NCI-H1417 (cell line): ENCODE results near the gene CAV1.
A peak's percentile ranks its signal among the peaks of the same experiment; 100 is the strongest.
"Not testable (repeated sequence)": the region's sequence is repeated elsewhere in the genome, so short reads cannot be mapped to it uniquely, and the experiment has no call there.

Source experiments
- DNase-seq, 3 experiments: peaks; one replicate each; lab custom pipeline; 2025; lab: John Stamatoyannopoulos, UW

CAV1 gene

DNA sequence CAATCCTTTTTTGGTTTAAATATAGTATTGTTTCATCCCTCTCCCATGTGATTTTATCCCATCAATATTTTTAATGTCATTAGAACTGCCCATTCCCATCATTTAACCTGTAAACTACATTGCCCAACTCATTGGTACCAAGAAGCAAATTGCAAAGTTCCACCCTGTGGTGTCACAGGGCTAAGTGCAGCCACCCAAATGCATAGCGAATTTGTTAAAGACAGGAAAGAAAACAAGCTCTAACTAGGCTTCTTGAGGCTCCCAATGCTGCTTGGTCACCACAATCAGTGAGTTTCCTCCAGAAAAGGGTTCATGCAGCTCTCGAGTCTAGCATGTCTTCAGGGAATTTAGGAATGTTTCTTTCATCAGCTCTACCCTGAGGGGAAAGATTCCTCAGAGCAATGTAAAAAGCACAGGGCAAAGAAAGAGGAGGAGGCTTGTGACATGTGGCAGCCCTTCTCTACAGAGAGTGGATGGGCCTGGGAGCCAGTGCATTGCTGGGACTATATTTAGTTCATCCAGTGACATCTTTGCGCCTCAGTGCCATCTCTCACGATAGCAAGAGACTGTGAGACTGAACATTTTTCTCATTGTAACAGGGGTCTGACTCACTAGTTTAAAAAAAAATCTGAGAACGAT lies 58.1 kb downstream of the CAV1 start:
- no peak for DNase-seq

DNA sequence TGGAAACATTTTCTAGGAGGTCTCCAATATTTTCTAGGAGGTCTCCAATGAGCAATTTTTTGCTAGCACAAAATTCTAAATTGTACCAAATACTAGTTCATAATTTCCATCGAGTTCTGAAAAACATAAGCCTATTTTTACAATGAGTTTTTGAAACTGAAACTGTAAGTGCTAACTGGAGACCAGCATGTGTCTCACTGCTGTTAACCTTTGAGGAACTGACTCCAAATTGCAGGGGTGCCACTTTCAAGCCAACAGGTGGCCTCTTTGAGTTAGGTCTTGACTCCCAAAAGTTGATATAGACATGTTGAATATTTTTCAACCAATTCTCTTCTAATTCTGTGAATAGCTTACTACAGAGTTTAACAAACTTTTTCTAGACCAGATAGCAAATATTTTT lies 58.8 kb downstream of the CAV1 start:
- DNase-seq, result no peak

DNA sequence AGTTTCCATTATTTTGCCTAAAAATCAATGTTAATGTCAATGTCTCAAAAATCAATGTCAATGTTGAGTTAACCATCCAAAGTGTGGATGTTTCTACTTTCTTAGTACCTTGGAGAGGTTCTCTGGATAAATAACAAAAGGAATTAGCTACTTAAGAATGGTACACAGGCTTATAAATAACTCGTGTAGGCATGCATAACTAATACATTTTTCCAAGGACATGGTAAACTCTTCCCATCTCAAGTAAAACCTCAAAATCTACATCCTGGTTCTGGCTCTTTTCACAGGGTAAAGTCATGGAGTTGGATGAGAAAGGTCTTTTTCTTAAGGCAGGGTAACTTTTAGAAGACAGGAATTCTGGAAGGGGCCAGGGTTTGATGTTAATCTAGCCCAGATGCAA lies 59.9 kb downstream of the CAV1 start:
- DNase-seq, result no peak

DNA sequence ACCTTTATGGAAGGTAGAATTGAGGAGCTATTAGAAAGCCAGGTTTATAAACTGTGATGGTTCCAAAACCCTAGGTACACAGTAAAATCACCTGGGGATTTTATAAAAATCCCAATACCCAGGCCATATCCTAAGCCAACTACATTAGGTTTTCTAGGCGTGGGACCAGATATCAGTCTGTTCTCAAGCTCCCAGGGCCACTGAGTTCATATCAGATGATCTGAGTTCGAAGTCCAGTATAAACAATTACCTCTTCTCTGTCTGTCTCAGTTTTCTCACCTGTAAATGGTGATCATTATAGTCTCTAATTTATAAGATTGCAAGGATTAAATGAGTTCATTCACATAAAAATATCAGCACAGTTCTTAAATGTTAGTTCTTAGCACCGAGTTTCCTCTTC lies 60.6 kb downstream of the CAV1 start:
- DNase-seq, result no peak

DNA sequence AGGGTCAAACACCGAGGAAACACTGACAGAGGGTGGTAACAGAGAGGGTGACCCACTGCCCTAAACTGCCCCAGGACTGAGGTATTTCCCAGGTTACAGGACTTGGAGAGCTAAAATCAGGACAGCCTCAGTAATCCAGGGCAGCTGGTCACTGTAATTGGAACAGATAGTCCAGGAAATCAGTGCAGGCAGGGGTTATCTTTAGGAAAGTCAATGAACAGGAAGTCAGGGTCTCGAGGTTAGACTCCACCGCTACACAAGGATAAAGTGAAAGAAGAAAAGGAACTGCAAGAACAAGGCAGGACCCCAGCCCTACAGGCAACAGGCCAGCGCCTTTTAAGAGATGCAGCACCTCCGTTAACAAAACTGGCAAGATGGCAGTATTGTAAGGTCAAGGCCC lies 61.1 kb downstream of the CAV1 start:
- DNase-seq, result no peak

DNA sequence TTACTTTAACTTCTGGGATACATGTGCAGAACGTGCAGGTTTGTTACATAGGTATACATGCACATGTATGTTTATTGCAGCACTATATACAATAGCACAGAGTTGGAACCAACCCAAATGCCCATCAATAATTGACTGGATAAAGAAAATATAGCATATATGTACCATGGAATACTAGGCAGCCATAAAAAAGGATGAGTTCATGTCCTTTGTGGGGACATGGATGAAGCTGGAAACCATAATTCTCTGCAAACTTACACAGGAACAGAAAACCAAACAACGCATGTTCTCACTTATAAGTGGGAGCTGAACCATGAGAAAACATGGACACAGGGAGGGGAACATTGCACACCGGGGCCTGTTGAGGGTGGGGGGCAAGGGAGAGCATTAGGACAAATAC lies 62.4 kb downstream of the CAV1 start:
- DNase-seq, result not testable (repeated sequence)

DNA sequence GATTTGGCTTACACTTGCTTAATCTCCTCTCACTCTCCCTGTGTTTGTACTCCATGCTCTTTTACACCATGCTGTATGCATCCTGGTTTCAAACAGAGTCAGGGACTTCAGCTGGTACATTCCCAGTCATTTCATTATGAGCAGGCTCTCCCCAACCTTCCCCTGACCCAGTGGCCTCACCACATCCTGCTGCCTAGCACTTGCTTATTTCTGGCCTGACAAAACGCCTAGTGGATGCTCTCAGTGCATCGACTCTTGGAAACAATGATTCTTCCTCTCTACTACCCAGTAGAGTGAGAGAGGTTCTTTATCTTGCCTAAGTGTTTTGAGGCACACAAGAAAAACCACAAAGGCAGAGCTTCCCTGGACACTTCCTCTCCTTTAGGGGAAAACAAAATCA lies 63.4 kb downstream of the CAV1 start:
- DNase-seq, result no peak

DNA sequence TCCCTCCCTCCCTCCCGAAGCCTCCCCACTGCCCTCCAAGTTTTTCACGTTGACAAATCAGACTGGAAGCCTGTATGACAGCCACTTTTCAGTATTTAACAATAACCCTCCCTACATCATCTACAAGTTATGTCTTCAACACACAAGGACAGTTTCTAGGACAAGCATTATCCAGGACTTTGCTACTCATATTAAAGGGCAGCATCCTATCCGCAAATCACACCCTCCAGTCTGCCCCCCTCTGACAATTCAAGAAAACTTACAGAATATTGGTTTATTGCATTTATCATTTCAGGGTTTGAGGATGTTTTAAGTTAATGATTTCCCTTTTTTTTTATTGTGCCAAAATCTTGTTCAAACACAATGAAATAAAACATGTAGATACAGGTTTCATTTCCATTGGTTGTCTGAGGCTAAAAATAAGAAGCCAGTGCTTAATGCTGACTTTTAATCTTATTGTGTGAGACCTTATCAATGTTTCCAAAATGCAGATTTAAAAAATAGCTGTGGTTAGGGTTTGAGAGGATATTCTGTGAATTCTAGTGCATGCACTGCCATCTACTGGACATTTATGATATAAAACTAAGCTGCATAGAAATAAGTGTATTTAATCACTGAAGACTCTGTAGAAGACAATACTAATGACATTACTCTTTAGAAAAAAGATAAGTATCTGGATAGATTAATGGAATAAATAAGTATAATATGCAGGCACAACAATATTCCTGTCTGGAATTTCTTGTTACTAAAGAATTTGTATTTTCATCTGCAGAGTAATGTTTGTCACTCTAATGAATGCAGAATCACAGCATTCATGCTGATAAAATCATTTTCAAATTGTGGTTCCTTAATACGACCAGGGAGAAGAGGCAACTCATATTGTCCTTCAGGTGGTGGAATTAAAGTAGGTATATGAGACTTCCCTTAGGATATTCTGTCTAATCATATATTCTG lies 64.1 kb downstream of the CAV1 start:
- peak; percentile 19 to 81 (median 81) for DNase-seq

DNA sequence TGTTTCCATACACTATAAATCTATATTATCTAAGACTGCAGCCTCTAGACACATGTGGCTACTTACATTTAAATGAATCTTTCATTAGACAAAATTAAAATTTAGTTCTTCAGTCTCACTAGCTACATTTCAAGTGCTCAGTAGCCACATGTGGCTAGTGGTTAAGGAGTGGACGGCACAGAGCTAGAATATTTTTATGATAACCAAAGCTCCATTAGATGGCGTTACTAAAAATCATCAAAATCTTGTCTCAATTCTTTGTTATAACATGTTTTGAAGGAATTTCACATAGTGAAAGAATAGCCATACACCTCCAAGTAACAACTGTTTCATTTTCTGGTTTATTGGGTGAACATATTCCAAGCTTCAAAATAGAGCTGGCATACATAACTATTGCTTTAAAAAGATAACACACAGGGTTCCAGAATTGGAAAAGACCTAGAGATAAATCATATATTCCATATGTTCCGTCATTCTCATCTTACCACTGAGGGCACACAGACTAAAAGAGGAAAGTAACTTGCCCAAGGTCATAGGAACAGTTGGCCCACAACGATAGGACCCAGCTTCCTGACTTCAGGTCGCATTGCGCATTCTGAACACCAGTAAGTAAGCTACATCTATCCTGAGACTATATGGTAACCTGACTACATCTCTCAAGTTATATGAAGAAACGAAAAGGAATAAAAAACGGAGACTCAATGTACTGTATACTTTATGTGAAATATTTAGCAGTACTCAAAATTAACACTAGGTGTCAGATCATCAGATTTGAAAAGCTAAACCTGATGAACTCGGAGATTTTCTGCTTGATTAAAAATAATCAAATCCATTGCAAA lies 66.6 kb downstream of the CAV1 start:
- peak in 2 of 3 experiments; percentile 34 to 69 for DNase-seq

DNA sequence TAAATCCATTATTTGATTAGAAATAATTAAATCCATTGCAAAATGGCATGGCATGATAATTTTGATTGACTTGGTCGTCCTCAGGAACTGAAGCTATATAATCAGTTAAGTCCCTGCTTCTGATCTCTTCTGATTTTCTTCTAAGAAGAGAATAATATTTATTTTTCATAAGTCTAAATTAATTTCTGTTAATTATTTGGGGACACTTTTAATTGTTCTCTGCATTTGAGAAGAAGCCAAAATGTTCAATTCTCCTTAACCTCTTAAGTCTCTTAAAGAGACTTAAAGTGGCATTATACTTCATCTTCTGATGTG lies 67.2 kb downstream of the CAV1 start:
- no peak for DNase-seq

DNA sequence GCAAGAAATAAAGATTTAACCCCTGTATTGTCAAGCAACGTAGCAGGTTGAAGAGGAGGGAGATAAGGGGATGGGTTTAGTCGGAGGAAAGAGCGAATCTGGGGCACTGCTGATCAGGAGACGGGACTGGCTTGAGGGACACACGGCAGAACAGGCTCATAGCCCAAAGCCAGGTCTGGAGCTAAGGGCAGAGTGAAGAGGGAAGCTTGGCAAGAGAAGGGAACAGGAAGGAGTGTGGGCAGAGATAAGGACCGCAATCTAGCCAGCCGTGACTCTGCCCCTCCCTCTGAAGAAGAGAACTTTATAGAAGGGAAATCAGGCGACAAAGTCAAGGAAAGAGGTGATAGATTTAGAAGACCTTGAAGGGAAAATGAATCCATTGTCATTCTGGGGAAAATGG lies 67.6 kb downstream of the CAV1 start:
- no peak for DNase-seq

DNA sequence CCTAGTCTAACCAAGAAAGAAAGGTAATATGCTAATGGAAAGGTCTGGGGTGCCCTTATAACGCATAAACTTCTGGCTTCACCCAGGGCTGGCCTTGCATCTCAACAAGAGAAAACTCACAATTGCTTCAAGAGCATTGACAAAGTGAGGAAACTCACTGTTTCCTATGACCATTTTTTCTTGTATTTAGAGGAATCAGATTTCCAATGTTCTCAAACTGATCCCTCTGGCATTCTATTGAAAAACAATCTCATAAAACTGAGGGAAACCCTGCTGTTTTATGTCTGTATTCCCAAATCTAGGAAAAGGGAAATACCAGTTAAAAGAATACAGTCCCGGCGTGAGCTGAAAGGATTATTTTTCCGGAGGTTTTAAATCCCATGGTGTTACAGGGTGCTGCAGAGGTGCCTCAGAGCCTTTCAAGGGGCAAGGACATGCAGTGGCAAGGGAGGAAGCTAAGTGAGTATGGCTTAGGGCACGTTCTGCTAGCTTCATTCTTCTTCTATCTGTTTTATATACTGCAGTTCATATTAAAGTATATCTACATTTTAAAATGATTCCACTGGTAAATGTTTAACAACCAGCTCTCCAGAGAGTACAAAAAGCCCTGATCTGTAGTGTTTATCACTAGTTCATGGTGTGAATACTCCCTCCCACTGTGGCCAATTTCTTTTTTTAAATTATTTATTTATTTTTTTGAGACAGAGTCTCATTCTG lies 68.7 kb downstream of the CAV1 start:
- no peak for DNase-seq

DNA sequence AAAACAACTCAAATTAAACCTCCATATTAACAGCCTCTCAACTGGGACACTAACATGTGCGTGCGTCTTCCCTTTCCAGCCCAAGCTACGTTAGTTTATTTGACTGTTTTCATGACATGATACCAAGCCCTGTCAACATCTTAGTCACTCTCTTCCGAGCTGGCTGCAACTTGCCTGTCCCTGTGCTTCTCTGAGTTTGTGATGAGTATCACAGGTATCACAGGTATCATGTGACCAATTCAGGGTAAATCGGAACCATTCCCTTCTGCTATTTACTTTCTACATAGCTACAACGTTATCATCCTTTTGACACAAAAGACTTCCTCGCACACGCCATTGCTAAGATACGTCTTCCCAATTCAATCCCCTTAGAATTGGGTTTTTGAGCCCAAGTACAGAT lies 70.2 kb downstream of the CAV1 start:
- peak in 1 of 3 experiments; percentile 67 for DNase-seq

DNA sequence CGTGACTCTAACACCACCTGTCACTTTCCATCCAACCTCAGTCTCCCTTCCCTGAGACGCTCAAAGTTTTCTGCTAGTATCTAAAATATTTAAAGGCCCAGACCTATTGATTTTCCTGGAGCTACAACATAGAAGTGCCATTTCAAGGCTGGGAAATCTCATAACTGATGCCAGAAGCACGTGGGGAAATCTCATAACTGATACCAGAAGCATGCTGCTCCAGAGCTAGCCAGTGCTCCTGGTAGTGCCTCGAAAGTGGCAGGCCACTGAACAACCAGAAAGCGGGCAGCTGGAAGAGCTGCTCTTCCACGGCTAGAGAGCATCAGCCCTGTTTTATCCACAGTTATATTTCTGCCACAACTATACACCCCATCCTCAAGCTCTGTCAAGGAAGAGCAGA lies 72.5 kb downstream of the CAV1 start:
- no peak for DNase-seq

DNA sequence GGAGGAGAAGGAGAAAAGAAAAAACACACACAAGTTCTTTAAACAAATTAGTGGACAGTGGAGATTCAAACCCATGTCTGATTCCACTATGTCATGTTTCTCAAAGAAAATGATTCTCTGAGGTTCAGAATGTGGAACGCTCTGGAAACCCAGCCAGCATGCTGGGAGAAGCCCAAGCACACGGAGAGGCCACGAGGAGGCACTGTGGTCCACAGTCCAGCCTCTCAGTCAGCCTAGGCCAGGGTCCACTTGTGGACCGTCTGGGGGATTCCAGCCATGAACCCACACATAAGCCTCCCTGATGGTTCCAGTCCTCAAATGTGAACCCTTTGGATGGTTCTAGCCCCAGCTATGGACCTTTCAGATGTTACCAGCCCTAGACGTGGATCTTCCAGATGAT lies 73.4 kb downstream of the CAV1 start:
- DNase-seq, result no peak

DNA sequence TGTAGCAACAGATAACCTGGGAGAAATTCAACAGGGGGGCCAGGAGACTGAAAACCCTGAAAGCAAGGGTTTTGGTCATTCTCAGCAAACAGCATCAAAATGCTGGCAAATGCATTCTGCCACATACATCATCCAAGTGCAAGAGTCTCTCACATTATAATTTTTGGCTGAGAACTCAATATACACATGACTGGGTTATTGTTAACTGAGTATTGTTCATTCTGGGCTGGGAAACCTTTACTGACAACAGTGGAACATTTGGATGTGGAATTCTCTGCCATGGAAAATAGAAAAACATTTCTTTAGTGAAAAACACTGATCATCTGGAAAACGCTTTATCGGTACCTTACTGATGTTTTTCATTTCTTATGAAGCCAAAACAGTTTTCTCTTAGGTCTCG lies 74.0 kb downstream of the CAV1 start:
- DNase-seq, result no peak

DNA sequence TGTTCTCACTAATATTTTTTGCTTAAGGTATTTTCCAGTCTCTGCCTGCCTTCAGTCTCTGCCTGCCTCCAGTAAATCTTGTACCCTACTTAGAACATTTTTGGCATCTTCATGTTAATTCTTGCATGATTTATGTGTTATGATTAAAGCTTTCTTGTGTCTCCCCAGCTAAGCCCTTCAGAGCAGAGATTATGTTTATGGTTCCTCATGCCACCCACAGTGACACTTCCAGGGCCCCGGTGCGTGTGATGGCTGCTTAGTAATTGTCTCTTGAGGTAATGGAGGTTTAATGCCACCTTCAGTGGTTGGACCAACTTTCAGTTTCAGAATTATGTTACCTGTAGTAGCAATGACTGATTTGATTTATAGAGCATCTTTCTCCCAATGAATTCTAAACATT lies 76.6 kb downstream of the CAV1 start:
- DNase-seq, result peak; percentile 40 to 79 (median 45)

DNA sequence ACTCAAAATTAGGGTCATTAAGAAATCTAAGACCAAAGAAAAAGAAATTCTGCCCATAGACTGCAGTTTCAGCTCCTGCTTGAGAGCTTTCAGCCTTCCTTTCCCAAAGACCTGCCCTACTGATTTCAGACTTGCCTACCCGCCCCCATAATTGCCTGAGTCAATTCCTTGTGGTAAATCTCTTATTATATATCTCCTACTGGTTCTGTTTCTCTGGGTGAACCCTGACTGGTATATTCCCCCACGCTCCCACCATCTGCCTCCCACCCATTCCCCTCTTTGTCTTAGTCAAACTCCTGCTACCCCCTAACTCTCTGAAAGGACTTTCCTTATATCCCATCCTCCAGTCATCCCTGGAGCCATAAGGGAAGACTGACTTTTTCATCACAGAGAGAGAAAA lies 82.5 kb downstream of the CAV1 start:
- no peak for DNase-seq

DNA sequence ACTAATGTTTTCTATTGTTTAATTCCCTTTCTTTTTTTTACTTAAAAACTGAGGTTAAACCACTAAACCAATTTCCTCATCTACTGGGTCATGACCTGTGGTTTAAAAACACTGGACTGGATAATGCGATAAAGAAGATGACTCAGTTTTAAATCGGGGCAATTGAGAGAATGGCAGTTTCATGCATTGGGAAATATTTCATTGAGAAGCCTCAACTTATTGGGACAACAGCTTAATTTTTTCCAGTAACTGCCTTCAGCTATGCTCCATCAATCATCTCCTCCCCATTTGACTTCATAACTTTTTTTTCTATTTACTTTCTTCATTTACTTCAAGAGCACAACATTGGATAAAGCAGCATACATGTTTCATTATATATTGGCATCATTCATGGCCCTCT lies 85.4 kb downstream of the CAV1 start:
- no peak for DNase-seq

DNA sequence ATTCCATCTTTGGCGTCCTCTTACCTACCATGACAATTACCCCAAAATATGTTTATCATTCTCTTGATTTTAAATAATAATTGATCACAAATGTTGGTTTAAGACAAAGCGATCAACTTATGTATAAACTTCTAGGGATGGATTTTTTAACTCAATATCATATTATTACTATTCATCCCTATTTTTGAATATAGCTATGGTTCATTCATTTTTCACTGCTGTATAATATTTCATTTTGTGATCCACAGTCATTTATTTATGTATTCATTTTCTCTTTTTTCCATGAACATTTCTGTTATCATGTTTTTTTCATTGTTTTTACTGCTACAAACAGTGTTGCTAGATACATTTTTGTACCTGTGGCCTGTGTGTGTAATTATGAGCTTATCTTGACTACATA lies 85.9 kb downstream of the CAV1 start:
- DNase-seq, result no peak
